DND-41 (cell line): ENCODE results near the gene TMEM161B.

Experiments used
- ATAC-seq: fragments of 200-7000 bp; cut with Tn5 transposase; 3 replicates; pipeline ENCODE4 v1.9.1; 2021; ENCODE audit warnings: low read depth; ENCODE audit not compliant: insufficient read depth
- DNase-seq: peaks from one replicate; pipeline ENCODE4 v3.0.0-alpha.2; 2020
- H2AFZ ChIP-seq: 2 replicates; pipeline ENCODE4 v1.6.0; 2012; ENCODE audit warnings: low read depth, low read length
- H3K27ac ChIP-seq: 2 replicates; pipeline ENCODE4 v1.5.1; 2012; ENCODE audit warnings: low read length, inconsistent platforms
- H3K27me3 ChIP-seq: fragments of 200-600 bp; sonication (generic); 2 replicates; pipeline ENCODE4 v1.6.0; 2012; ENCODE audit warnings: low read length, mild to moderate bottlenecking, inconsistent platforms; ENCODE audit not compliant: insufficient read depth, poor library complexity
- H3K36me3 ChIP-seq: 2 replicates; pipeline ENCODE4 v1.5.1; 2012; ENCODE audit warnings: low read length, inconsistent platforms; ENCODE audit not compliant: insufficient read depth
- H3K4me1 ChIP-seq: 2 replicates; pipeline ENCODE4 v1.5.1; 2012; ENCODE audit warnings: mild to moderate bottlenecking, low read length; ENCODE audit not compliant: insufficient read depth
- H3K4me2 ChIP-seq: 2 replicates; pipeline ENCODE4 v1.6.0; 2012; ENCODE audit warnings: mild to moderate bottlenecking, moderate library complexity, low read length, inconsistent platforms; ENCODE audit not compliant: insufficient read depth
- H3K4me3 ChIP-seq, 2 experiments: fragments of 200-600 bp in 1 of 2; shearing (Covaris generic) in 1 of 2; 2 replicates each; pipeline ENCODE4 v1.5.1; 2012 to 2016; ENCODE audit warnings: inconsistent platforms in 2 of 2, low read length in 2 of 2, mild to moderate bottlenecking in 2 of 2, low read depth in 1 of 2, moderate library complexity in 1 of 2
- H3K79me2 ChIP-seq: 2 replicates; pipeline ENCODE4 v1.6.0; 2012; ENCODE audit warnings: low read length, inconsistent platforms; ENCODE audit not compliant: insufficient read depth
- H3K9ac ChIP-seq: 2 replicates; pipeline ENCODE4 v1.6.0; 2012; ENCODE audit warnings: low read depth, mild to moderate bottlenecking, inconsistent platforms, low read length, moderate library complexity
- H3K9me3 ChIP-seq: 2 replicates; pipeline ENCODE4 v1.5.1; 2012; ENCODE audit warnings: low read length, moderate library complexity, mild to moderate bottlenecking, inconsistent platforms; ENCODE audit not compliant: insufficient read depth, severe bottlenecking
- H4K20me1 ChIP-seq: 2 replicates; pipeline ENCODE4 v1.6.0; 2012; ENCODE audit warnings: low read length; ENCODE audit not compliant: insufficient read depth
- EZH2 ChIP-seq: IDR thresholded peaks from 3 replicates; pipeline ENCODE4 v1.6.1; 2012; ENCODE audit warnings: borderline replicate concordance, low read depth, mild to moderate bottlenecking, moderate library complexity, low read length, inconsistent platforms; ENCODE audit not compliant: severe bottlenecking
- TF ChIP-seq, protein P1 (sequence below): IDR thresholded peaks from 2 replicates; pipeline ENCODE4 v1.5.1; 2012; ENCODE audit warnings: borderline replicate concordance, low read length, moderate library complexity, mild to moderate bottlenecking; ENCODE audit not compliant: poor library complexity, severe bottlenecking; ENCODE audit errors: extremely low read depth

Gene TMEM161B

DNA sequence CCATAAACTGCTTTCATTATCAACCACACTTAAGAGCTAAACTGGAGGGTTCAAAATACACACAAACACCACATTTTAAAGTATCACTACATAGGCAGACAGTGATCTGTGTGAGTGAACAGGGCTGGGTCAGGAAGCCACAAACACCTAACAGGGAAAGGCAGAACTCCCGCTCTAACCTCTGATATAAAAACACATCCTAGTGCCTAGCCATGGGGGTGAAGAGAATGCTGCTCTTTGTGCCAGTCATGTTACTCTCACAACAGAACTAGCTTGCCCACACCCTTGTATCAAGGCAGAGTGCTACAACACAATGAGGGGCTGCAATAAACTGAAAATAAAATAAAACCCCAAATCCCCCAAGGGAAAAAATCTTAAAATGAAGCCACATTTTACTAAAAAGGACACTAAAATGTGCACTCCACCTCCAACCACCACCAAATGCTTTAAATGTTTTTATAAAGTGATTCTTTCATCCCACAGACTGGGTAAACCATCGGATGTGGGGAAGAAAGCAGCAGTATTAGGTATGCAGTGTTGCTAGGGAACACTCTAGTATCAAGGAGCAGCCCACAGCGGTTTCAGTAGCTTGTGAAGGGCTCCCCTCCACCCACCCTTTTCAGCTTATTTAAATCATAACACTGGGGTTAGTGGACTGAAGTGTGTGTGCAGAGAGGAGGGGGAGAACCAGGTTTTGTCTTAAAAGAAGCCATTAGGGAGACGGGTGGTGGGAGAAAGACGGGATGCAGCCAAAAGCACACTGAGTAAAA is 64.5 kb downstream of the TMEM161B start:
- no peak for TF ChIP-seq EZH2
- TF ChIP-seq, protein P1, sequence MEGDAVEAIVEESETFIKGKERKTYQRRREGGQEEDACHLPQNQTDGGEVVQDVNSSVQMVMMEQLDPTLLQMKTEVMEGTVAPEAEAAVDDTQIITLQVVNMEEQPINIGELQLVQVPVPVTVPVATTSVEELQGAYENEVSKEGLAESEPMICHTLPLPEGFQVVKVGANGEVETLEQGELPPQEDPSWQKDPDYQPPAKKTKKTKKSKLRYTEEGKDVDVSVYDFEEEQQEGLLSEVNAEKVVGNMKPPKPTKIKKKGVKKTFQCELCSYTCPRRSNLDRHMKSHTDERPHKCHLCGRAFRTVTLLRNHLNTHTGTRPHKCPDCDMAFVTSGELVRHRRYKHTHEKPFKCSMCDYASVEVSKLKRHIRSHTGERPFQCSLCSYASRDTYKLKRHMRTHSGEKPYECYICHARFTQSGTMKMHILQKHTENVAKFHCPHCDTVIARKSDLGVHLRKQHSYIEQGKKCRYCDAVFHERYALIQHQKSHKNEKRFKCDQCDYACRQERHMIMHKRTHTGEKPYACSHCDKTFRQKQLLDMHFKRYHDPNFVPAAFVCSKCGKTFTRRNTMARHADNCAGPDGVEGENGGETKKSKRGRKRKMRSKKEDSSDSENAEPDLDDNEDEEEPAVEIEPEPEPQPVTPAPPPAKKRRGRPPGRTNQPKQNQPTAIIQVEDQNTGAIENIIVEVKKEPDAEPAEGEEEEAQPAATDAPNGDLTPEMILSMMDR = no peak
- Histone ChIP-seq H3K9me3 (no peaks in the 10 kb centered on the region), H4K20me1 (no peaks in the 10 kb centered on the region), H3K36me3 (peaks cover 41% of the 10 kb centered on the region), H3K4me1 (no peaks in the 10 kb centered on the region), H2AFZ (no peak overlapping the region), H3K9ac (no peak overlapping the region), H3K4me3 (no peak overlapping the region), H3K27me3 (no peaks in the 10 kb centered on the region), H3K4me2 (no peak overlapping the region), H3K79me2 (no peaks in the 10 kb centered on the region), H3K27ac (no peak overlapping the region)
- DNase-seq (peak; percentile 45), ATAC-seq (peak; percentile 98)

DNA sequence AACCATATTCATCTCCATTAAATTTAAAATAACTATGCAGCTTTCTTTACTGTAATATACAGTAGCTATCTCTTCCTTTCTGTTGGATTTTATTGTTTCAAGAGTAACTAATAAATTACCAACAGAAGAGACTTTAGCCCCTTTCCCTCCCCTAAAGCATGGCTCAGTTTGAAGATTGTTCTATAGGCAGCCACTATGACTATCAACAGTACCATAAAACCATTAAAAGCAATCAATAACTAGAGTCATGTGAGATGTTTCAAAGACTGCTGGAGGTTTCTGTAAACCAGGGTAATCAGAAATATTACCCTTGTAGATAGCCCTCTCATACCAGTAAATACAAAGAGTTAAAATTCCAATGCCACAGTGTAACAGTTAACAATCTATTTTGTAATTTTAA is 73.0 kb downstream of the TMEM161B start:
- no peak overlapping the region for H3K27ac ChIP-seq
- no peaks in the 10 kb centered on the region for H3K4me1 ChIP-seq
- no peak overlapping the region for H2AFZ ChIP-seq
- no peaks in the 10 kb centered on the region for H4K20me1 ChIP-seq
- ATAC-seq (no peak), DNase-seq (no peak)
- no peak overlapping the region for H3K9ac ChIP-seq
- no peaks in the 10 kb centered on the region for H3K27me3 ChIP-seq
- no peak overlapping the region for H3K4me2 ChIP-seq
- no peaks in the 10 kb centered on the region for H3K79me2 ChIP-seq
- no peak for TF ChIP-seq EZH2
- TF ChIP-seq, protein P1 = no peak
- peaks cover 7% of the 10 kb centered on the region for H3K9me3 ChIP-seq
- H3K4me3 ChIP-seq = no peak overlapping the region
- peaks cover 43% of the 10 kb centered on the region for H3K36me3 ChIP-seq

DNA sequence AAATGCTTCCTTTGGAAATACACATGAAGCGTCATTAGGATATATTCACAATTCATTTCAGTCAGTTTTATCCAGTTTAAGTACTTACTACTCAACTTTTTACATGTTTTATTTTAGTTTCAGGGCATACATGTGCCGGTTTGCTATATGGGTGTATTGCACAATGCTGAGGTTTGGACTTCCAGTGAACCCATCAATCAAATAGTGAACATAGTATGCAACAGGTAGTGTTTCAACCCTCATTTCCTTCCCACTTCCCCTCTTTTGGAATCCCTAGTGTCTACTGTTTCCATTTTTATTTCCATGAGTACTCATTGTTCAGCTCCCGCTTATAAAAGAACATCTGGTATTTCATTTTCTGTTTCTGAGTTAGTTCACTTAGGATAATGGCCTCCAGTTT is 74.7 kb downstream of the TMEM161B start:
- no peak for ATAC-seq

More for the DNA sequence above, 74.7 kb downstream of the TMEM161B start:
- Histone ChIP-seq H3K79me2 (no peaks in the 10 kb centered on the region), H3K27me3 (no peaks in the 10 kb centered on the region), H2AFZ (no peak overlapping the region), H3K27ac (no peak overlapping the region), H3K4me2 (no peak overlapping the region), H3K36me3 (peaks cover 42% of the 10 kb centered on the region), H4K20me1 (no peaks in the 10 kb centered on the region), H3K9ac (no peak overlapping the region), H3K9me3 (peaks cover 19% of the 10 kb centered on the region), H3K4me1 (no peaks in the 10 kb centered on the region), H3K4me3 (no peak overlapping the region)
- no peak for DNase-seq
- TF ChIP-seq, protein P1 = no peak
